Ectodermal cell (in vitro differentiated cells): ENCODE results near the gene KCNE4. TPM values are rescaled to one million over a fixed set of nuclear protein-coding genes. Genes with fewer than 3 reads are reported as not detected.

Experiments
- H3K27ac ChIP-seq: 2 replicates; pipeline ENCODE4 v1.7.0; 2013; ENCODE audit warnings: mild to moderate bottlenecking, low read depth, low read length; ENCODE audit not compliant: insufficient read depth, poor library complexity, severe bottlenecking
- H3K27me3 ChIP-seq: 2 replicates; pipeline ENCODE4 v1.7.0; 2013; ENCODE audit warnings: mild to moderate bottlenecking, low read length; ENCODE audit not compliant: insufficient read depth, control insufficient read depth, poor library complexity, severe bottlenecking
- H3K36me3 ChIP-seq: one replicate; pipeline ENCODE4 v1.7.0; 2013; ENCODE audit warnings: low read length; ENCODE audit not compliant: control insufficient read depth, insufficient read depth
- H3K4me1 ChIP-seq: one replicate; pipeline ENCODE4 v1.7.0; 2013; ENCODE audit warnings: low read length; ENCODE audit not compliant: control insufficient read depth, insufficient read depth
- H3K4me3 ChIP-seq: 2 replicates; pipeline ENCODE4 v1.7.0; 2013; ENCODE audit warnings: low read depth, low read length, control low read depth; ENCODE audit not compliant: insufficient read depth
- H3K9me3 ChIP-seq: 2 replicates; pipeline ENCODE4 v1.7.0; 2013; ENCODE audit warnings: mild to moderate bottlenecking, low read length, moderate library complexity; ENCODE audit not compliant: control insufficient read depth
- WGBS, 2 experiments: methylation state at CpG; one replicate each; pipeline ENCODE4 v1.1.7; 2013; ENCODE audit warnings: missing lambda C conversion rate in 2 of 2; 5-methylcytosine and 5-hydroxymethylcytosine counted together
- polyA plus RNA-seq, 4 experiments: library from polyadenylated mRNA; stranded (reverse); fragments of 50-300 nt; gene quantifications; one replicate each; pipeline ENCODE4 v1.2.3, GENCODE V29; 2013

Gene KCNE4
- not detected for polyA plus RNA-seq (2013, experiment 1 of 4)
- not detected for polyA plus RNA-seq (2013, experiment 2 of 4)
- polyA plus RNA-seq (2013, experiment 3 of 4): not detected
- polyA plus RNA-seq (2013, experiment 4 of 4): not detected

DNA sequence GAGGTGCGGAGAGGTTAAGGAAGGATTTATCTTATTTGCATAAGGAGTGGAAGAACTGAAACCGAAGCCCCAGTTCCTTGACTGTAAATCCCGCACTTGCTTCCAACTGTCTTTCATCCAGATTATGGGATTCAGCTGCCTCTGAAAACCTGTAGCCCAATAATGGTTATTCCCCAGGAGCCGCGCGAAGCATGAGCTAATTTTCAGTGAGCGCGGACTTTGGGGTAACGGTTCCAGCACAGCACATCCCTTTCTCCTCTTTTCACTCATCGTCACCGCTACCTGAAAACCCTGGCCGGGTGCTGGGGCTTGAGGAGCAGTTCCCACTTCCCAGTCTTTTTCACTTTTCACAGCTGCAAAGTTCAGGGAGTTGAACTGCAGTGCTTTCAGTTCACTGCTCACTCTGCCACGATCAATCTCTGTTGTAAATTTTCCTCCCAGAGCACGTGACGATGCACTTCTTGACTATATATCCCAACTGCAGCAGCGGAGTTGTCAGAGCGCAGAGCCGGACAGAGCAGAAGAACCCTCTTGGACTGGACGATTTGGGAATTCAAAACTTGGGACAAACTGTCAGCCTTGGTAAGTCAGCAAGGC is at the start of gene KCNE4:
TSS of gene KCNE4 (plus strand) at position 498 of the 597 bp plus-strand sequence. CDS start 641 bp downstream, outside the sequence.
- no peak within 1 kb of the TSS for H3K27ac ChIP-seq
- H3K36me3 ChIP-seq: no peaks in the 10 kb centered on the region
- H3K27me3 ChIP-seq: no peaks in the 10 kb centered on the region
- H3K4me1 ChIP-seq: no peaks in the 10 kb centered on the region
- WGBS, 2 experiments: 83 to 87% methylated on average over 19 of the region's 19 CpGs
- H3K4me3 ChIP-seq: no peak within 1 kb of the TSS
- no peaks in the 10 kb centered on the region for H3K9me3 ChIP-seq

- Histone ChIP-seq H3K36me3 (no peaks in the 10 kb centered on the region), H3K9me3 (no peaks in the 10 kb centered on the region), H3K27ac (no peak overlapping the region), H3K4me1 (no peaks in the 10 kb centered on the region), H3K4me3 (no peak overlapping the region), H3K27me3 (no peaks in the 10 kb centered on the region)
- WGBS, 2 experiments: 96 to 98% methylated on average over 3 of the region's 3 CpGs
Observed at GRCh38 chr2:223003191-223003590, 48.8 kb upstream of the KCNE4 start.

DNA sequence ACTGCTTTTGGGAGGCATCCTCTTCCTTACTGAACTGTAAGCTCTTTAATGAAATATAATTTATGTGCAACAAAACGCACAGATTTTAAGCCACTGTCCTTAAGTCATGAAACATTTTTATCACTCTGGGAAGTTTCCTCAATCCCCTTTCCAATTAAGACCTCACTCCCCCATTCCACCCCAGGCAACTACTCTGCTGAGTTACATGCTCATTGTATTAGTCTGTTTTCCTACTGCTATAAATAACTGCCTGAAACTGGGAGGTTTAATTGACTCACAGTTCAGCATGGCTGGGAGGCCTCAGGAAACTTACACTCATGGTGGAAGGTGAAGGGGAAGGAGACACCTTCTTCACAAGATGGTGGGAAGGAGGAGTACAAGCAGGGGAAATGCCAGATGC is 46.5 kb upstream of the KCNE4 start:
- H3K27me3 ChIP-seq: no peaks in the 10 kb centered on the region
- H3K36me3 ChIP-seq: no peaks in the 10 kb centered on the region
- no peak overlapping the region for H3K27ac ChIP-seq
- 90 to 94% methylated on average over 1 of the region's 1 CpG for WGBS, 2 experiments
- H3K4me1 ChIP-seq: no peaks in the 10 kb centered on the region
- no peak overlapping the region for H3K4me3 ChIP-seq
- H3K9me3 ChIP-seq: no peaks in the 10 kb centered on the region

DNA sequence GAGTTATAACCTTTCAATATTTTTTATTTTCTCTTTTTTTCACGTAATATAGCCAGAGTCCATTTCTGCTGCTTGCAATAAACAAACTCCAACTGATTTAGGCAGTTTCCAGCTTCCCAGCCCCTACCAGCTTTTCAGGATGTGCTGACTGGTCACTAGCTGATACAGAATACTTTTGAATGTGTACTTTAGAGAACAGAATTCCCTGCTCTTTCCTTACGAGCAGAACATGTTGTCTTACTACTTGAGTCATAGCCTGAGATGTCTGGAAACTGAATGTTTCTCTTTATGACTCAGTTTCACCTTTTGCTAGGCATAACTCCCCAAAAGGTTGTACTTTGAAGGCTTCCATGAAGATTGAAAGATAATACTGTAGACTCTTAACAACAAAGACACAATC is 44.5 kb upstream of the KCNE4 start:
- WGBS, 2 experiments: 90 to 92% methylated on average over 2 of the region's 2 CpGs
- Histone ChIP-seq H3K4me1 (no peaks in the 10 kb centered on the region), H3K4me3 (no peak overlapping the region), H3K36me3 (no peaks in the 10 kb centered on the region), H3K27me3 (no peaks in the 10 kb centered on the region), H3K9me3 (no peaks in the 10 kb centered on the region), H3K27ac (no peak overlapping the region)

DNA sequence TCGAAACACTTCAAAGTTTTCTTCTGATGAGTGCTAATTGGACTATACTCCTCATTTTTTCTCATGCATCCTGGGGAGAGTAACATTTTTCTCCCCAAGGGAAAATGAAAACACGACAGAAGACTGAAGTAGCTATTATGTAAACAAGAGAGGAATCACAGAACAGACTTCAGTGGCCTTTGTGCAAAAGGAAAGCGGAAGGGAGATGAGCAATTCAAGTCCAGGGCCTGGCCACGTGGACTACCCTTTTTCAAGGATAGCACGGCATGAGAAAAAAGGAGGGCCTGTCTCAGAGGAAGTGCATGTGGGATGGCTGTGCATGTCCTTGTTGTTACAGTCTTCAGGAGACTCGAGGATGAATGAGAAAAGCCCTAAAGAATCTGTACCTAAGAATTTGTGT is 43.8 kb upstream of the KCNE4 start:
- H3K36me3 ChIP-seq: no peaks in the 10 kb centered on the region
- no peak overlapping the region for H3K27ac ChIP-seq
- H3K27me3 ChIP-seq: no peaks in the 10 kb centered on the region
- H3K9me3 ChIP-seq: no peaks in the 10 kb centered on the region
- no peaks in the 10 kb centered on the region for H3K4me1 ChIP-seq
- no peak overlapping the region for H3K4me3 ChIP-seq
- WGBS, 2 experiments: 73 to 75% methylated on average over 6 of the region's 6 CpGs

DNA sequence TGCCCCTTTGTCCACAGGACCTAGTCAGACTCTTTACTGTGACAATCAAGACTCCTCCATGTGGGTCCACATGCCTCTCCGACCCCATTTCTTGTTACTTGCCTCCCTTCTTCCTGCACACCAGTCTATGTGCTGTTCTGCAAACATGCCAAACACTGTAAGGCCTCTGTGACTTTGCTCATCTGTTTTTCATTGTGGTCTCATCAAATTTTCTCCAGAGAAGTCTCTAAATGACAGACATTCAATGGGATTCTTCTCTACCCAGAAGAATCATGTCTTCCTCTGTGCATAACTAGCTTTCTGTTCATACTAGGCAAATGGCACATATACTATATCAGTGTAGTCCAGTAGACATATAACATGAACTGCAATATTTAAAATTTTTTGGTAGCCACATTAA is 43.0 kb upstream of the KCNE4 start:
- 85 to 91% methylated on average over 1 of the region's 1 CpG for WGBS, 2 experiments
- Histone ChIP-seq H3K27ac (no peak overlapping the region), H3K27me3 (no peaks in the 10 kb centered on the region), H3K4me1 (no peaks in the 10 kb centered on the region), H3K4me3 (no peak overlapping the region), H3K36me3 (no peaks in the 10 kb centered on the region), H3K9me3 (no peaks in the 10 kb centered on the region)

DNA sequence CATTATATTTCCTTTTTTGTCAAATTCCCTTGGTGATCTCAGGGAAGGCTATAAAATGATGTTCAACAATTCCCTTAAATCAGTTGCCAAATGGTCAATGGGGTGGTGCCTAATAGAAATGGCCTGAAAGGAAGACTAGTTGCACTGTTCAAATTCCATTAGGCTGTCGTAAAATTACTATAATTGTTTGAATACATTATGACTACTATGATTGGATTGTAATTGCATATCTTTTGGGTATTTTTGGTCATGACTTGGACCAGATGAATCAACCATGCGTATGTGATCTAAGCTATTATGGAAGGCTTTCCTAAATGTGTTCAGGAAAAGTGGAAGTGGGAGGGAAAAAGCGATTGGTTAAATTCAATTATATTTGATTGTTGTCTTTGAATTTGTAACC is 41.3 kb upstream of the KCNE4 start:
- no peaks in the 10 kb centered on the region for H3K4me1 ChIP-seq
- H3K9me3 ChIP-seq: no peaks in the 10 kb centered on the region
- WGBS, 2 experiments: 94% methylated on average over 3 of the region's 3 CpGs
- no peaks in the 10 kb centered on the region for H3K36me3 ChIP-seq
- no peak overlapping the region for H3K27ac ChIP-seq
- no peaks in the 10 kb centered on the region for H3K27me3 ChIP-seq
- no peak overlapping the region for H3K4me3 ChIP-seq

- Histone ChIP-seq H3K4me1 (no peaks in the 10 kb centered on the region), H3K36me3 (no peaks in the 10 kb centered on the region), H3K27me3 (no peaks in the 10 kb centered on the region), H3K27ac (no peak overlapping the region), H3K9me3 (no peaks in the 10 kb centered on the region), H3K4me3 (no peak overlapping the region)
- whole genome bisulfite sequencing, 2 experiments: 89 to 93% methylated on average over 6 of the region's 6 CpGs
Observed at GRCh38 chr2:223012291-223012690, 39.7 kb upstream of the KCNE4 start.

DNA sequence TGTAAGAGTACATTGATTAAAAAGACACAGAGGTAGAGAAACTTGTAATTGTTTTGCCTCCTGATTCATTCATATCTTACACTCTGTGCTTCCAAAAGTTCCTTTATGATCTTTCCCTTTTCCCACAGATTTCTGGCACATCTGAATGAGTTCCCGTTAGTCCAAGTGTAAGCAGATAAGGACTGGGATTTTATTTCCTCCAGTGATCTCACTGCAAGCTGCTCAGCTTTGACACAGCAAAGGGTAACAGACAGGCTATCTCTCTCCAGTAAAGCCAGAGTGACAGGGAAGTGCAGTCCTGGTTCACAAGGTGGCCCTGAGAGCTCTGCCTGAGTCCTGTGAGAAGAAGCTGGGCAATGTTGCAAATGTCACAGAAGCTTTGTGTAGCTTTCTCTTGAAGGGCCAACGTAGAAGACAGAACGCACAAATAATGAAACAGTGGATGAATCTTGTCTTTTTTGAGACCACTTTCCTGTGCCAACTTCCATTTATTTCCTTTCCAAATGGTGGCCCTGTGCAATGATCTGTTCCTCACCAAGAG is 32.5 kb upstream of the KCNE4 start:
- no peak overlapping the region for H3K27ac ChIP-seq
- H3K27me3 ChIP-seq: no peaks in the 10 kb centered on the region
- WGBS, 2 experiments: 92 to 93% methylated on average over 3 of the region's 3 CpGs
- no peaks in the 10 kb centered on the region for H3K9me3 ChIP-seq
- no peak overlapping the region for H3K4me3 ChIP-seq
- no peaks in the 10 kb centered on the region for H3K4me1 ChIP-seq
- H3K36me3 ChIP-seq: no peaks in the 10 kb centered on the region

DNA sequence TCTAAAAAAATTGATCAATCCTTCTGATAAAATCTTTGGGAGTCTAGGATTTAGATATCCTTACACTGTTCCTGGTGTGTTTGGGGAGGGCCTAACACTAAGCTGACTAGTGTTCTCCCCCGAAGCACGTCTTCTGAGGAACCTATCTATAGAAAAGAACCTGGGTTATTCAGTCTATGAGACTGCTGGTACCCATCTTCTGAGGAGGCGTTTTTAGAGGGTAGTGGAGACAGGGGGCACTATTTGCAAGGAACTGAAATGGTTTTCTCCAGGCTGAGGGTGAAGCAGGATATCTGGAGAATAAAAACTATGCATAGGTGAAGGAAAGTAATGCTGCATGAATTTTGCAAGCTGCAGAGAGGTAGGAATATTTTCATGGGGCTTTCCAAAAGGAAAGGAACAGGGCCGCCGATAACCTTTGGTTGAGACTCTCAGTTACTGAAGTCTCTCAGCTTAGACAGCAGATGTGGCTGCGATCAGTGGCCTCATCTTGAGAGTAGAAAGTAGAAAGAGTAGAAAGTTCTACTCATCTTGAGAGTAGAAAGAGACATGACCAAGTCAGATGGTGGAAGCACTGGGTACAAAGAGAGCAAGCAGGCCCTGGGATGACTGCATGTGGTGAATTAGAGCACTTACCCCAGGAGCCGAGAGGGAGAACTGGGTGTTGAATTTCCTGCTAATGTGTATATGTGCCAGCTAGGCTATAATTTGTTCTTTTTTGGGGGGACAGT is 31.8 kb upstream of the KCNE4 start:
- Histone ChIP-seq H3K36me3 (no peaks in the 10 kb centered on the region), H3K27me3 (no peaks in the 10 kb centered on the region), H3K9me3 (no peaks in the 10 kb centered on the region), H3K4me1 (no peaks in the 10 kb centered on the region), H3K27ac (no peak overlapping the region), H3K4me3 (no peak overlapping the region)
- 94 to 95% methylated on average over 7 of the region's 7 CpGs for WGBS, 2 experiments
